Left cardiac atrium (tissue), 4 donors: ENCODE measurements around the gene MAPK7. TPM values are rescaled to one million over a fixed set of nuclear protein-coding genes. Genes with fewer than 3 reads are reported as not detected.

ENCODE experiments used
- ATAC-seq, 2 donors: fragments of 200-7000 bp; cut with Tn5 transposase; one replicate each; pipeline ENCODE4 v1.9.1; 2020; ENCODE audit warnings: mild to moderate bottlenecking in 2 of 2, moderate library complexity in 2 of 2
- DNase-seq: peaks from one replicate; pipeline ENCODE4 v3.0.0-alpha.2; 2020
- intact Hi-C, 2 donors: fragments of 100-400 bp; cut with DNase I; formaldehyde crosslinking; loops; one replicate each; pipeline versions ENCODE4 v1.14.1 to v1.15.1; 2022 to 2023
- total RNA-seq, 2 donors: library from RNA; stranded (reverse); fragmentation: NEBNext Ultra II Directional; extraction: Animal tissue kit (Norgen Biotek cat#: 25700); gene quantifications; one replicate each; pipeline ENCODE4 v1.2.1, GENCODE V29; 2021
- donor health status: DM: no; HTN: yes; CAD: no.
- donor health status: DM: no; HTN: yes; CAD: no; lungs with severe emphysema.
- donor health status: DM: yes; HTN: yes; CAD: no.
- donor health status: Dilated cardiomyopathy.

MAPK7 gene
- total RNA-seq, 2 donors from 2014 or later = 13.8 to 15.1 TPM

DNA sequence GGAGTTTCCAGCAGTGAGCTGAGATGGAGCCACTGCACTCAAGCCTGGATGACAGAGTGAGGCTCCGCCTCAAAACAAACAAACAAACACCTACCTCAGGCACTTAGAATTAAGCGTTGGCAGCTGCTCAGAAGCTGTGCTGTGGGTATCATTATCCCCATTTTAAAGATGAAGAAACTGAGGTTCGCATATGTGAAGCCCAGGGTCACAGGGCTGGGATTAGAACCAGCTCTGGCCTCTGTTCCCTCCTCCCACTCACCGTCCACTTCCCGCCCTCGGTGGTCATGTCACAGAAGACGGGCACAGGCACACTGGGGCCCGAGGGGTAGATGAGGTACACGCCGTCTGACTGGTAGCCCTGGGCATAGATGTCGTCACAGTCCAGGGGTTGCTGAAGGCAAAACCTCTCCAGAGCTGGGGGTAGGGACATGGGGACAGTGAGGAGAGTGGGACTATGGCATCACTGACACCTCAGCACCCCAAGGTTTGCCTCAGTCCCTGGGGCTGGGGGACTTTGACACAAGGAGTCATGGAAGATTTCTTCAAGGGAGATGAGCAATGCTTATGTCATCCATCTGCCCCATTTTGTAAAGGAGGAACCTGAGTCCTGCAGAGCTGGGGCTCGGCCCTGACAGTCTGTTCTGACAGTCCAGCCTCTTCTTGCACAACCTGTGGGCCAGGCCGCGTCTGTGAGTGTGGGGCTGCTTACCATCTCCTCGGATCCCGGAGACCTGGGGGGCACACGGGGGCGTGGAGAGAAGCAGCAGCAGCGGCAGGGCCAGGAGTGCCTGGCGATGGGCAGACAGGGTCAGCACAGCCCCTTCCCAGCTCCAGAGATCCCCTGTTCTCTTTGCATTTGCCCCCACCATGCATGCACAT is 8.0 kb downstream of the MAPK7 start:
- ATAC-seq (peak in 1 of 2 donors; percentile 34), DNase-seq (peak; percentile 77)

GRCh38 chr17:19386974-19387920 is 8.9 kb downstream of the MAPK7 start, which contains the start of gene MFAP4:
MFAP4 (minus strand) TSS chr17:19387190; CDS start chr17:19387155, 35 bp downstream.
- peak; percentile 62 to 76 for ATAC-seq
- intact Hi-C loops = no loop called here
- peak; percentile 72 for DNase-seq

More for the DNA sequence above, 8.0 kb downstream of the MAPK7 start:
- intact Hi-C loops = no loop called here

GRCh38 chr17:19387921-19388521 is 9.7 kb downstream of the MAPK7 start:
- ATAC-seq (peak in 1 of 2 donors; percentile 1), DNase-seq (no peak)
- intact Hi-C loops = no loop called here

DNA sequence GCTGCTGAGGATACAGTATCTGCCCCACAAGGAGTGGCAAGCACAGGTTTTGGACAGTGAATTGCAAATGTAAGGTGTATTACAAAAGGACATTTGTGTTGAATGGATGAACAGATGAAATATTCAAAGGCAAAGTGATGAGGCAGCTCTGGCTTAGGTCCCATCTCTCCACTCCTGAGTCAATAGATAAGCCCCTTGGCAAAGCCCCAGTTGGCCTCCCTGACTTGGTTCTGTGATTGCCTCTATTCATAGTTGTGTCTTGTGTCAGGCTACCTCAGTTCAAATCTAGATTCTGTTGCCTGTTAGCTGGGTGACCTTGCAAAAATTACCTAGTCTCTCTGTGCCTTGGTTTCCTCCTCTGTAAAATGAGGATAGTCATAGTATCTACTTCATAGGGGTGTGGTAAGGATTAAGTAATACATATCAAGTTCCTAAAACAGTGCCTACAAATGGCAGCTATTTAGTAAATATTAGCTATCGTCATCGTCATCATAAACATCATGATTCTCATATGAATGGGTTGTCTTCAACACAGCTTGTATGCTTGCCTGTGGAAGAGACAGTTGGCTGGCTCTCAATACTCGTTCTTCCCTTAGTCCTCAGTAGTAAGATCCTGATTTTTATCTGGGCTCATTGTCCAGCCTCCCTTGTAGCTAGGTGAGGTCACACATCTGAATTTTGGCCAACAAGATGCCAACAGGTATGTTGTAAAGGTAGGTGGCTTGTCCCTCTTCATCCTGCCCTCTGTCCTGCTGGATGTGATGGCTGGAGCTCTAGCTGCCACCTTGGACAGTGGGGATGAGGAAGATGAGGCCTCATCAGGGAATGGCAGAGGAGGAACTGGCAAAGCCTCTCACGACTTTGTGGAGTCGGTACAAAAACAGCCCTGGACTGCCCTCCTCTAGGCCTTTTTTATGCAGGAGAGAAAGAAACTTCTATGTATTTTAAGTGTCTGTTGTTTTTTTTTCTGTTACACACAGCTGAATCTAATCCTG is 10.8 kb downstream of the MAPK7 start:
- intact Hi-C loops = no loop called here
- ATAC-seq (no peak), DNase-seq (peak; percentile 33)

DNA sequence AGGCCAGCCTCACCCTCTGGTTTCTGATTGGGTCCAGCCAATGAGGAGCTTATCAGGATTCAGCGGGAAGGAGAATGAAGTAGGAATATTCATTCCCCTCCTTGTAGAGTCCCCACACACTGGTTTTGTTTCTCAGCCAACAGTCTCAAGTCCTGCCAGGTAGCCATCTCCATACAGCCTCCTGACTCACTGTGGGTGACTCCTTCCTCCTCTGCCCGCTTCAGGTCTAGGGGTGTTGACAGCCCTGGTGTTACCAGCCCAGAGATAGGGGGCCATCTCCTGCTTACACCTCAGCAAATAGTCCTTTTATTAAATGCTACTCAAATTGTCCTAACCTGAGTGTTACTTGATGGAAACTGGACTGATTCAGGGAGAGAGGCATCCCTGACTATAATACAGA is 12.7 kb downstream of the MAPK7 start:
- ATAC-seq (no peak), DNase-seq (no peak)
- intact Hi-C loops = no loop called here

DNA sequence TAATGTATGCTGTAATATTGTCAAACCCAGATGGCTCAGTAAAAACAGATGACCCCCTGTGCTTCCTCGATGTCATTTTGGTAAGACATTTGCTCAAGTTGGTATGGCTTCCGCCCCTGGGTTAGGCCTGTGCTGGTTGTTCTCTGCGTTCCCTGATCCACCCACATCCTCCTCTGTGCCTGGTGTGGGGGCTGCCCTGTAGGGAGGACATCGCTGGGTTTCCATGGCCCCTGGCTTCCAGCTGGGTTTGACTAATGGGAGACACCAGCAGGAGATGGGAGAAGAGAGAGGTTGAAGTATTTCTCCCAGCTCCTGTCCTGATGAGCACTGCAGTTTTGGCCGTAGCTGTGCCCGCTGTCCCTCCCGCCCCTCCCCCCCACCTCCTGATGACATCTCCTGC is 13.1 kb downstream of the MAPK7 start:
- intact Hi-C loops = no loop called here
- DNase-seq (no peak), ATAC-seq (no peak)

- no peak for DNase-seq
- no peak for ATAC-seq
- intact Hi-C loops = no loop called here
Measured at GRCh38 chr17:19392303-19392702, 14.0 kb downstream of the MAPK7 start.

- intact Hi-C loops = no loop called here
- no peak for DNase-seq
- no peak for ATAC-seq
Measured at GRCh38 chr17:19397556-19398041, 19.3 kb downstream of the MAPK7 start.

- DNase-seq = peak; percentile 72
- intact Hi-C loops = no loop called here
- peak; percentile 49 to 88 for ATAC-seq
Measured at GRCh38 chr17:19398301-19399181, 20.2 kb downstream of the MAPK7 start.

DNA sequence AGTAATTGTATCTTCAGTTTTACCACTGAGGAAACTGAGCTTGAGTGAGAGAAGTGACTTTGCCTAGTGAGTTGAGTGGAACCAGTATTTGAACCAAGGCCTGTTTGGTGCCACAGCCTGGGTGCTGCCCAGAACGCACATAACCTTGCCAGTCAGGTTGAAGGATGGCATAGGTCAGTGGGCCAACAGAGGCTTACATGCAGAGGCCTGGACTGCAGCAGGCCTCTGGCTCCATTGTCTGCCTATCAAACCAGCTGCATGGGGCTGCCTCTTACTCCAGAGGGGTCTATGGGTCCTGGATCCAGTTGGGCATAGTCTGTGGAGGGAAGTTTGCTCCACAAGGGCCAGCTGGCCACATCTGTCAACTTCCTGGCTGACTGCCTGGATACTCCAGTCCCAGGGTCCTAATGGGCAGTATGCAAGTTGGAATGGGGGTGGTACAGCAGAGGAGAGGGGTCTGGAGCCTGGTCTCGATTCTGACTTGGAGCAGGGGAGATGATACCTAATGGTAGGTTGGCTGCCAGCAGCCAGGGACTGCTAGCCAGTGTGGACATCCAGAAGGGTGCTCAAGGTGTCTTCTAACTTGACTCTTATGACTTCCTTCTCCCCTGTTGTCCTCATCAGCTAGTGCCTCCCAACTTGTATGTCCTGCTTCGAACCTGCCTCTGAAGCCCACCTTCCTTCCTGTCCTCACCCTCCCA is 21.6 kb downstream of the MAPK7 start:
- intact Hi-C loops = no loop called here
- no peak for DNase-seq
- no peak for ATAC-seq

GRCh38 chr17:19401321-19402010 is 23.2 kb downstream of the MAPK7 start:
- DNase-seq = no peak
- ATAC-seq = peak in 1 of 2 donors; percentile 57
- intact Hi-C loops = no loop called here

- DNase-seq (no peak), ATAC-seq (no peak)
- intact Hi-C loops = no loop called here
Measured at GRCh38 chr17:19402171-19402570, 23.9 kb downstream of the MAPK7 start.

DNA sequence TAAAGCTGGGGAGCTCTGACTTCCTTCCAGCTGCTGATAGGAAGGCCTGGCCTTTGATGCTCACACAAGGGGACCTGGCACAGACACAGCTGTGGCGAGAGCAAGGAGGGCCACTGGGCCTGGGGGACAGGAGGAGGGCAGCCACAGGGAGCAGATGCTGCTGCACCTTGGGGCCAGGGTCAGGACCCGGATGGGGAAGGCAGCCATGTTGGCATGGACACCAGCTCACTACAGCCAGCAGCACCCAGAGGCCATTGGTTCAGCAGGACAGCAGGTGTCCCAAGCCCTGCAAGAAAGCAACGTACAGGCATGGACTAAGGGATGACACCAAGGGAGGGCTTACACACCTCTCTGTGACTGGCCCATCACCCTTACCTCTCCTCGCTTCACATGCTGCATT is 24.7 kb downstream of the MAPK7 start:
- intact Hi-C loops = no loop called here
- DNase-seq = no peak
- no peak for ATAC-seq

- ATAC-seq = no peak
- DNase-seq = no peak
- intact Hi-C loops = no loop called here
Measured at GRCh38 chr17:19404264-19404663, 26.0 kb downstream of the MAPK7 start.

DNA sequence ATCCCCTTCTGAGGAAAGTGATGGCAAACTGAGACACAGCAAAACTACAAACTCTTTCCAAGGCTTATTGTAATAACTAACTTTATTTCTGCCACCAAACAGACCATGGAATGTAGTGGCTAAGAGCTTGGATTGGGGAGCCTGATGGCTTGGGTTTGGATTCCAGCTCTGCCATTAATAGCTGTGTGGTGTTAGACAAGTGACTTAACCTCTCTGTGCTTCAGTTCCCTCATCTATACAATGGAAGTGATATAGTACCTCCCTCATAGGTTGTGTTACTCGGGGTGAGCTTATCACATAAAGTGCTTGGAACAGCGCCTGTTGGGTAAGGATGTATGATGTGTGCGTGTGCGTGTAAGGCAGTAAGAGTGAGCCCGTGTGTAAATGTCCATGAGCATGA is 26.8 kb downstream of the MAPK7 start:
- intact Hi-C loops = no loop called here
- DNase-seq (no peak), ATAC-seq (no peak)
